HG03378 (cell line): ENCODE data around the gene RGS6.

Experiments
- ATAC-seq: cut with Tn5 transposase; IDR thresholded peaks from one replicate; pipeline ENCODE4 v1.9.1; 2021; ENCODE audit warnings: mild to moderate bottlenecking, moderate library complexity; ENCODE audit not compliant: unreplicated experiment

The RGS6 gene

DNA sequence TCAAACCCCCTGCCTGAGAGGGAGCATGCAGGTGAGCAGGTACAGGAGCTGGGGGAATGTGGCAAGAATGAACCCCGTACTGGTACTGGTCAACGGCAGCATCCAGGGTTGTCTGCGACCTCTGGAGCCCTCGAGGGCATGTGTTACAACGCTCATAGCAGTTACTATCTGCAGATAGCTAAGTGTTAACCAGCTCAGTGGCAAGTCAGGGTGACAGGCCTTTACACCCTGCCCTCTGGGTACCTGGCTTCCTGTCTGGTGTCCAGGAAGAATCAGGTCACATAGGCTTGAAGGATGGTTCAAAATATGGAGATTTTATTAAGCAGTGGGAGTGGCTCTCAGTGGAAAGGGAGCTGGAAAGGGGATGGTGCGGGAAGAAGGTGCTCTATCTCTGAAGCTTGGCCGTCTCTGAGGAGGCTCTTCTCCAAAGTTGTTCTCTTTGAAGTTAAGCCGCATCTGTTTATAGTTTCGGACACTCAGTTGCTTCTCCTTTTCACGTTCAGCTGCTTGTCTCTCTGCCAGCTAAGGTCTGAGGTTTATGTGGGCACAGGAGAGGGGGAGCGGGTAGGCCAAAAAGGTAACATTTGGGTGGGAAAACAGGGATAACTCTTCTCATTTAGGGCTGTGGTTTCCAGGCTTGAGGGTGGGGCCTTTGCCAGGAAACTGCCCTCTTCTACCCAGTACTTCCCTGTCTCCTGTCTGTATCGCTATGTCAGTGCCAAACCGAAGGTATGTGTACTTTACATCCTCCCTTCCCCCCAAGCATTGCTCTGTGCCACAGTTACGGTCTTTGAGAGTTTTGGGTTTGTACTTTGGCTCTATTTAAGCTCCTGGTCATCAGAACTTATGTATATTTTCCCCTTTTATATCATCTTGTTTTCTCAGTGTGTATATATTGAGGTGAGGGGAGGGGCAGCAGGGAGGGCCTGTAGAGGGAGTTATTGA lies 305.8 kb downstream of the RGS6 start:
- no peak for ATAC-seq

DNA sequence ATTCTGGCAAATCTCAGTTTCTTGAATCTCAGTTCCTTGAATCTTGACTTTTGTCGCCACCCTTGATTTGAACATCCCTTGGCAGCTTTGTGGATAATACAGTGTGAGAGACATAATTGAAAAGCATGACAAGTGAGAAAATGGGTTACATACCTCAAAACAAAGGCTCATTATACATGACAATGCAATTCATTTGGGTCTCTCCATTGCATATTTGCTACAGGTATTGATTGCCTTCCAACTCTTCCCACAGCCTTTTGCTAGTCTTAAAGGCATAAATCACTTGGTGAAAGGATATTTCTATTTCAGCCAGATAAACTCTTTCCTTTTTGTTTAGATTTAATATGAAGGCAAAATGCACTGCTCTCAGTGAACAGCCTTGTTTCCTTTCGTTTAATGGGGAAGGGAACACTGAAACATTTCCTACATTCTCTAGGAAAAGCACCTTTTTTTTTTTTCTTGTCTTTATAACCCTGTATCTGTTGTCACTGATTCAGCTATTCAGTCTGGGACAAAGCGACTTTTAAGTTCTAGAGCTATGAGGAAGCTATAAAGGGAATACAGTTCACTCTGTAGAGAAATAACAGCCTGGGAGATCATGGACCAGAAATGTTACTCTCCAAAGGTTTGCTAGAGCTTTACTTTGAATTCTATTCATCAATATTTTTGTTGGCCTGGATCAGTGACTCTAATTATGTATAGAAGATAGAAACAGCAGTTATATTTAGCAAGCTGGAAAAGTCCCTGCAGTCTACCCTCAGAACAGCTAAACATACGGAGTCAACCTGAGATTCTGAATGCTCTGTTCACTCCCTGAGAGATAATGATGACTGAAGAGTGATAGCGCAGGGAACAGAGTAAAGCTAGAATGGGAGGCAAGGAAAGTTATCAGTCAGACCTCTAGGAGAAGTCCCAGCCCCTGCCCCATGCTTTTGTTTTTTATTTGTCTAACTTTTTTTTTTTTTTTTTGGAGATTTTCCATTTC lies 311.4 kb downstream of the RGS6 start:
- no peak for ATAC-seq

DNA sequence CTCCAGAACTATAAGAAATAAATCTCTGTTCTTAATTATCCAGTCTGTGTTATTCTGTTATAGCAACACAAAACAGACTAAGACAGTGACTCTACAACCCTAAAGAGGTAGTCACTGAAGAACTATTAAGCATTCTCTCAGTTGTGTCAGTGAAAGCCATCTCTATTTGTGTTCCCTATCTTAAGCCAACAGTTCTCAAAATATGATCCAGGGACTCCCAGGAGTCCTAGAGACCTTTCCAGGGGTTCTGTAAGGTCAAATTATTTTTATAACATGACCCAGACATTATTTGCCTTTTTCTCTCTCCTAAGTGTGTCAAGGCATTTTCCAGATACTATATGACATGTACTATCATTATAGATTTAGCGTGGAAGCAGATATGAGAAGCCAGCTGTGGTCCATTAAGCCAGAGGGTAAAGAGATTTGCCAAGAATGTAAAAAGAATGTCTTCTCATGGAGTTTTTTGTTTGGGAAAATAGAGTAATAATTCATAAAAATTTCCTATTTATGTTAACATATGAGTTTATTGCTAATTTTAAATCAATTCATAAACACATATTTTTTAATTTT lies 315.8 kb downstream of the RGS6 start:
- ATAC-seq = no peak

DNA sequence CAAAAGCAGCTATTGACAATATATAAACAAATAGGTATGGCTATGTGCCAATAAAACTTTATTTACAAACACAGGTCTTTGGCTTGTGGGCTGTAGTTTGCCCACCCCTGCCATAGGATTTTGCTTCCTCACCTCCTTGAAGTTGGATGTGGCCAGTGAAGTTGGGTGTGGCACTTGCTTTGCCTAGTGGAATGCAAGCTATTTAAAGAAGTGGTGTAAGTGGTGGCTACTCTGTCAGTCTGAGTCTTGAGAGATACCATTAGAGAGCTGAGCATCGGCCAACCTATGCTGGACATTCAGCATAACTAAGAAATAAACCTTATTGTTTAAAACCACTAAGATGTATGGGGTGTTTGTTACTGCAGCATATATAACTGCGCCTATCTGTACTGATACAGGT lies 321.3 kb downstream of the RGS6 start:
- no peak for ATAC-seq

DNA sequence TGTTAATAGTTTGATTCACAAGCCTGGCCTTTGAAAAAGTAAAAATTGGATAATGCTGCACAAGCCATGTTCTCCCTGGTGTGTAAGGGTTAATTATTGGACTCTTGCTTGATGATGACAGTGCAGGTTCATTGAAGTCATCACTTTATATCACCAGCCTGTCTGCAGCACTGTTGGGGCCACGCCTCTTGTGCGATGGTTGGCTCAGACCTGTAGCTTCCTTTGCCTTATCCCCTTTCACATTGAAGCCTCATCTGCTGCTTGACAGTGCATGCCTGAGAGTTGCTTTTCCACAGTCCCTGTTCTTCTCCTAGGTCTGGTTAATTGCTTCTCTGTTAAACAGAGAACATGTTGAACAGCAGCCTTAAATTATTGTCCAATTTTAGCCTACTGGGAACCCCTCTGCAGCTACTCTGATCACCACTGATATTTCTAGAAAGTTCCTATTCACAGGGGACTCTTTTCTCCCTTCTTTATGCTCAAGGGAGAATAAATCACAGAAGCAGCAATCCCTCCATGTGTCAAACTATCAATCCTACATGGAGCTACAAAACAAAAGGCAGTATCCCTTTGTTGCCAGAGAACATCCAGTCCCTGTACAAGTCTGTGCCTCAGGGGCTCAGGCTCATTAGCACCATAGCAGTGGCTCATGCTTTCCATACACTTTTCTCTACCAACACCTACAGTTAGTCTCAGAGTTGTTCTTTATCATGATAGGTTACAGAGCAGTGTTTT lies 322.1 kb downstream of the RGS6 start:
- no peak for ATAC-seq

DNA sequence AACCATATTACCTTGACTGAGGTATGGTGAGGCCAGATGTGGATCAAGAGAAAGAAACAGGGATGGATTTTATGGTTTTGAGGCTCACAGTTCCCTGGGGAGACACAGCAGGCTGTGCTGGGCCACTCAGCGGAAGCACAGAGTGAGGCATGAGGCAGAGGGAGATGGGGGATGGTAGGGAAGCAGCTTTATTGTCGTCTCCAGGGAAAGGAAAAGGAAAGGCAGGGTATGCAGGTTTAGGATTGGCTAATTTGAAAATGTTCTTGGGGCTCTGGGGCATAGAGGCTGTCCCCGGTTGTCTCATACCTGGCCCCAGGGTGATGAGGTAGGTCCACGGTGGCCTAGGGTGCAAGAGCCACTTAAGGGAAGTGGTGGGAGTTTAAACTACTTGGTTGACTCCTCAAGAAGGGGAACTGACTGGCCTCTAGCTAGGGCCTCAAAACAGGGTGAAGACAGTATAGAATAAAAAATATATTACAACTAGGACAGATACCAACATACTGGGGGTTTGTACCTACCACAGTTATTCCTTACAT lies 322.8 kb downstream of the RGS6 start:
- ATAC-seq = no peak

DNA sequence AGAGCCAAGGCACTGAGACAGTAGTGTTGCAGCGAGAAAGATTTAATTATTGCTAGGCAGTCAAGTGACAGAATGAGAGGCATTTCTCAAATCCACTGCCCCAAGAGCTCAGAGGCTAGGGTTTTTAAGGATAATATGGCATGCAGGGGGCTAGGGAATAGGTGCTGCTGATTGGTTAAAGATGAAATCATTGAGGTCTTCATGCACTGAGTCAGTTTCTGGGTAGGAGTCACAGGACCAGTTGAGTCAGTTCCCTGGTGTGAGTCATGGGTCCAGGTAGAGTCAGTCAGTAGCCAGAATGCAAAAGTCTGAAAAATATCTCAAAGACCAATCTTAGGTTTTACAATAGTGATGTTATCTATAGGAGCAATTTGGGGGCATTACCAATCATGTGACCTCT lies 323.8 kb downstream of the RGS6 start:
- ATAC-seq = no peak

DNA sequence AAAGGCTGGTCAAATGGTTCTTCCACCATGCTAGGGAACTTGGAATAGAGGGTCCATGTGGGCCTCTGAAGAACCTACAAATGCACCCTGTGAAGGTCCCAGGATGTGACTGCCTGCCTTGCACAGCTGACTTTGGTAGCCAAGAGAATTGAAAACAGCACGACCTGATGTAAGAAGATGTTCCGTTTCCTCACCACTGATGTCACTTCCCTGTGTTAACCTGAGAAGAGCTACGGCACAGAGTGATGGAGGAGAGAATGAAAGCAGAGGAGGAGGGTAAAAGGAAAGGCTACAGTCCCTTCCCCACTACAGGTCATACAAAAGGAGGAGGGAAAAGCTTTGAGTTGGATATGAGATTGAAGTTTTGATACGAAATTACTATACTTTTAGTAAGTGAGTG lies 328.8 kb downstream of the RGS6 start:
- ATAC-seq = no peak

DNA sequence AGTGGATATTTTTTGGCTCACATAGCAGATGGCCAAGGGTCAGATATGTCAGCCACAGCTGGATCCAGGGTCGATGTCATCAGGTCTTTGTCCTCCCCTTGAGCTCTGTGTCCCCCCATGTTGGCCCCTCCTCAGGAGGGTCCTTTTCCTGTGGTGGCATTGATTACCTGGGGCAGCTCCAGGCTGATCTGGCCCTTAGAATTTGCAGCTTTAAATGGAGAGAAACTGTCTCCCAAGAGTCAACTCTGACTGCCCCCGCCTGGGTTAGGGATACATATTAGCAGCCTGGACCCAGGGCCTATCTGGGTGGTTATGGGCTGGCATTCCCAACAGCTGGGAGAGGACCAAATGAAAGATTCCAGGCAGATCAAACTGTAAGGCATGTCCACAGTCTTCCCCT lies 330.5 kb downstream of the RGS6 start:
- no peak for ATAC-seq

DNA sequence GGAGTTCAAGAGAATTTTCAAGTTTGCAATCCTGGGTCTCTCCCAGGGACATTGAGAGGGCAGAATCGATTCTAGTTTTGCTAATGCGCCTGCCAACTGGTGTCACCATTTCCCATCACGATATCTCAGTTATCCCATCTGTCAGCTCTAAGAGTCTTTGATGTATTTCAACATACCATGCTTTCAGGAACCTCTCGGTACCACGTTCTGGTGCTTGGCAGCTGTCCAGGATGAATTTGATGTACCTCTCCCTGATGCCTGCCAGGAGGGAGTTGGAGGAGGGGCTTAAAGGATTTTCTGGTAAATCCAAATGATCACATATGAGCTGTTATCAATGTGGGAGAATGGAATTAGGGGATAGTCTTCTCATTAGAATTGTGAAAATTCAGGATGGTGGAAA lies 332.5 kb downstream of the RGS6 start:
- no peak for ATAC-seq

DNA sequence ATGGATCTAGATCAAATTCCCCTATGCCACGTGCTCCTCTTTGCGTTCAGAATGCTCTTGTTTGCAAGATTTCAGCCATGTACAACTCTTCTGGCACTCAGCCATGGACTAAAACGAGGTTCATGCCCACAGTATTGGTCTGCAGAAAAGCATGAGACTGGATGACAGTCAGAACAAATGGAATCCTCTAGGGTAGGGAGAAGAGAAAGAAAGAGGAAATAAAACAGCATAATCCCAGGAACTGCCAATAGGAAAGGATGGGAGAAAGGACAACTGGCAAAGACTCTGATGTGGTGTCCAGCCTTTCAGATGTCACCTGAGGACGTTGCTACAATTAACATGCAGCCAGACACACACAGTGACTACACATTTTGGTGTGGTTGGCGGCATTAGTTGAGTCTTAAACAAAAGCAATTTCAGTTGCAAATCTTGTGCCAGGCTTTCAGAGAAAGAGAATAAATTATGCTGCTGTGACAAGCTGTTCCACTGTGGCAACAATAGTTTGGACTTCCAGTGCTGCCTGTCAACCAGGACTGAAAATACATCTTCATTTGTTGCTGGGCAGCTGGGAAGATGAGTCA lies 338.0 kb downstream of the RGS6 start:
- ATAC-seq = no peak

DNA sequence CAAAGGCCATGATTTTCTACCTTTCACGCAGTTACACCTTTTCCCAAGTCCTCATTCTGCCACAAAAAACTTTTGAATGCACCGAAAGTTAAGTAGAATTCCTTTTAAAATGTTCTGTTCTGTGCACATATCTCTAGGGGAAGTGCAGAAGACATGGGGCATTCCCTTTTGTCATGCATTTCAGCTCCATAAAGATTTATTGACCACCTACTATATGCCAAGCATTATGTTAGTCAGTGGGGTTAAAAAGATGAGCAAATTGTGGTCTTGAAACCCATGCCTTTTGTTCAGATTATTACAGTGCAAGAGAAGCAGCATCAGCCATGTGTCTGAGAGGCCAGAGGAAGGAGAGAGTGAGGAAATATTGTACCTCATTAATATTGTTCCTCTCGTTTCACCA lies 338.5 kb downstream of the RGS6 start:
- ATAC-seq = no peak

DNA sequence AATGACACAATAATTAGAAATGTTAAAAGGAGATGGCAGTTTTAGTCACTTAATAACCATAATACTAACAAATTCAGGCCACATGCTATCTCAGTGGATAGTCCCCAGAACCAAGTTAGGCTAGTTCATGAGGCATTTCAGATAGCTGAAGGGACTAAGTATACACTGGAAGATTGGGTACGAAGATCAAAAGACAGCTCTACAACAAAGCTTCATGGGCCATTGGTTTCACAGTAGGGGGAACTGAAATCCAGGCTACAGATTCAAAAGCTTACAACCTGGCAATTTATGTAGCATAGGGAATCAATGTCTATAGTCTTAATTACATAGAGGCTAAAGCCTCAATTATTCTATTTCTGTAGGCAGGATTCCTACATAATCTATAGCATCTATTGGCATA lies 343.0 kb downstream of the RGS6 start:
- ATAC-seq = no peak

DNA sequence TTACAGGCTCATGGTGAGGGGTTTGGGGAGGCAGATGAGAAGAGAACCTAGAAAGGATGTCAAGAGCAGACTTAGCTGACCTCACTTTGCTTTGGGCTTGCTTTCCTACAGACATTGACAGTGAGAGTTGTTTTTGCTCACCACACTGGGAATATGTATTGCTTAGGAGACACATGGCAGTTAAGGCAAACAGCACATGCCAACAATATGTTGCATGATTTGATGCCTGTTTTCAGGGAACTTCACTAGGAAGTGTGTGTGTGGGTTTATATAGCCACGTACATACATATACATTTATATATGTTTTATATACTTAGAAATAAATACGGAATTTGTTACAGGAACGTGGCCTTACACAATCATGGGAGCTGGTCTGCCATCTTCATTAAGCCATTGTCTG lies 346.1 kb downstream of the RGS6 start:
- no peak for ATAC-seq

DNA sequence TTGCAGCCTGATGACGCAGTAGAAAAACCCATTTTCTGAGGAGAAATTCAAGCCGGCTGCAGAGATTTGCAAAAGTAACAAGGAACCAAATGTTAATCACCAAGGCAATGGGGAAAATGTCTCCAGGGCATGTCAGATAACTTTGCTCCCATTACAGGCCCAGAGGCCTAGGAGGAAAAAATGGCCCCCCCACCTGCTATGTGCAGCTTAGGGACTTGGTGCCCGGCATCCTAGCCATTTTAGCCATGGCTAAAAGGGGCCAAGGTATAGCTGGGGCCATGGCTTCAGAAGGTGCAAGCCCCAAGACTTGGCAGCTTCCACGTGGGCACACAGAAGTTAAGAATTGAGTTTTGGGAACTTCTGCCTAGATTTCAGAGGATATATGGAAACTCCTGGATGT lies 351.9 kb downstream of the RGS6 start:
- ATAC-seq = no peak

DNA sequence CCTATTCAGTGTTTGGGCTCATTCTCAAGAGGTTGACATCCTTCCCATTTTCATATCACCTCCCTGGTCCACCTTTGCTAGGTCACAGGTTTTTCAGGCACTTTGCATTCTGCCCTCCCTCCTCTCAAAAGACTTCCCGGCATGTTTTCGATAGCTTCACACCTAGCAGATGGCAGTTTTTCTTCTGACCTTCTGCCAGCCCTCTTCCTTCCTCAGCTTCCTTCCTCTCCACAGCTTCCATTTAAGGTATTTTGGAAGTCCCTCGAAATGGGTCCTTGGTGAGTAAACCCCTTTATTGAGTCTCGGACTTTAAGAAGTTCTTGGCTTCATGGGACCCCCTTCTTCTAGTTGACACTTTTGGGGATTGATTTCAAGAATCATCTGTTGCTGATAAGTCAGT lies 358.0 kb downstream of the RGS6 start:
- ATAC-seq = no peak

DNA sequence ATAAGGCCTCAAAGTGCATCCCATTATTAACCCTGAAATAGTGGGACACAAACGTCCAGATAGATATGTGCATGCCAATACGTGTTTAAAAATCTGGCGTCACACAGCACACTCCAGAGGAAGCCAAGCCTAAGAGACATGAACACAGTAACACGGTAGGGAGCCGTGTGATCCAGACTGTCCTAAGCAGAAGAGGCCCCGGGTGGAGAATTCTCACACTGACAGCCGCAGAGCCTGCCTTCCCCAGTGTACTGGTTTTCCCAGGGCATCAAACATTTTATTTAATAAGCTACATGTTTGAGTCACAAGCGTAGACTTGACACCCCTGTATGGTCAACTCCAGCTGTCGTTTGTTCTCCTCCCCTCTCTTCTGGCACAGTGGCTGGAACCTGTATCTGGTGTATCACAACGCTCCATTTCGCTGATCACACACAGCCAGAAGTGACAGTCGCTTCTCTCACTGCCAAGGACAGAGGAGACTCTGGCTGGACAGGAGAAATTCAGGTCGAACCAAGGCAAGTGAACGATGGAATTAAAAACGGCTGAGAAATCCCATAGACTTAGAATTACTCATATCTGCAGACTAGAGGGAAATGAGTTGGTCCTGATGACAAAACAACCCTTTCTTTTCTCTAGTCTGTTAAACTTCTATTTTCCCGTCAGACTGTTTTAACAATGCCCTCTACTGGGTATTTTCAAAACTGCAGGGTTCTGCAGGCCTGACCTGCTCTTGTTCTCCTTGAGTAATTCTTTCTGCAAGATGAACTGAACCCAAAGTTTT lies 359.9 kb downstream of the RGS6 start:
- ATAC-seq = no peak

DNA sequence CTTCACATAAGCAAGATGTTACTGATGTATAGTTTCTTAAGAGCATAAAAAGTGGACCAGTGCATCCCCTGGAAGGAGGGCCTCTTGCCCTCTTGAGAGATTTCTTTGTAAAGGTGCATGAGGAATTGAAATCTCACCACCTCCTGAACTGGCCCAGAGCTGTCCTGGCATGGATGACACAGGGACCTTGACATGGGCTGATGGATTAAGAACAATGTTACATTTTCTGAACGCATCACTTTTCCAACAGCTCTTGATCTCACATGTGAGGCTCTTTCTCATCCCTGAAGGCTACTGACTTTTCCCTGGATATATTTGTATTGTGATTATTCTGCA lies 360.4 kb downstream of the RGS6 start:
- ATAC-seq = no peak

DNA sequence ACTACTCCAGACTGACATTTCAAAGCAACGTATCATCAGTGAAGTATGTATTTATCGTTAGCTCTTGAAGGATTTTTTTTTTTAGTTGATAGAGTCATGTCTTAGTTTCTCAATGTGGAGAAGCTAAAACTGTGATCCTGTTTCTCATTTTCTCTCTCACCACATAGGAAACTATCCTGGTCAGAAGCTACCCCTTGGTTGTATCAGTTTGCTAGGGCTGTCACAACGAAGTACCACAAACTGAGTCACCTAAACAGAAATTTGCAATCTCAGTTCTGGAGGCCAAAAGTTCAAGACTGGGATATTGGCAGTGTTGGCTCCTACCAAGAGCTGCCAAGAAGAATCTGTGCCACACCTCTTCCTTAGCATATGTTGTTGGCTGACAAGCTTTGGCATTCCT lies 369.1 kb downstream of the RGS6 start:
- ATAC-seq = no peak

DNA sequence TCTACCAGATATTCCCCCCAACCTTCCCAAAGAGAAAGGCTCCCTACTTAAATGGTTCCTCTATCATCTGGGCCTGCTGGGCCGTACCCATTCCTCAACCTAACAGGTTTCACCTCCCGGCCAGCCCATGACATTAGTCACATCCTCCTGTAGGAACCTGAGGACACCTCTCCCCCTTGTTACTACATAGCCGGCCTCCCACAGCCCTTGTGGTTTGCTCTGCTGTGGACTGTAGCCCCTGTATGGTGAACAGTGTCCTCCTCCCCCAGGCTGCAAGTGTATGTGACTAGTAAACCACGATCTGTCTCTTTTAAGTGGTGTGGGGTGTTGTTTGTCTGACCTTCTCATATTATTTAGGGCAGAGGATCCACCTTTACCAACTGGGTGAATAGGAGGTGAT lies 371.7 kb downstream of the RGS6 start:
- ATAC-seq = no peak
